ENCODE results near the gene BCL2L11. TPM values are rescaled to one million over a fixed set of nuclear protein-coding genes. Genes with fewer than 3 reads are reported as not detected.

Gene BCL2L11
- polyA plus RNA-seq, 4 donors = 8.5 to 33.4 (median 10.5) TPM

GRCh38 chr2:111143107-111143842 is 22.6 kb downstream of the BCL2L11 start:
- no peak overlapping the region for H3K4me3 ChIP-seq (ENCODE audit: low read depth in 1 of 3, low read length in 3 of 3)

DNA sequence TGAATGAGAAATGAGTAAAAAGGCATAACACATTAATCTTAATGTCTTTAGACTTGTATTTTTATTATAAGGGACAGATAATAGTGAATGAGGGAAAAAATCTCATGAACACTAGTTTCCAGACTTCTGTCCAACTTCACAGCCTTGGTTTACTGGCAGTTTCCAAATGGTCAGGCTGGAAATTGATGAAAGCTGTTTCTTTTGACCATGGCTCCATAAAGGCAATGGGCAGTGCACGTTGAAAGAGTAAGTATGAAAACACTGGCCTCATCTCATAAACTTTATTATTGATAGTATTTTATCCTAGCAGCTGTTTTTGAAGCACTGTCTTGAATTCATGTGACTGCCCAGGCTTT is 23.1 kb downstream of the BCL2L11 start:
- 71 to 84% (median 82%) methylated on average over 1 of the region's 1 CpG for WGBS, 3 donors
- Histone ChIP-seq H3K36me3 (ENCODE audit: control insufficient read depth in 3 of 3, insufficient read depth in 2 of 3, low read depth in 1 of 3, low read length in 3 of 3) (peaks cover 0 to 24% (median 12%) of the 10 kb centered on the region in 3 donors), H3K27ac (ENCODE audit: low read depth in 1 of 3, low read length in 2 of 3) (no peak overlapping the region), H3K4me1 (ENCODE audit: control insufficient read depth in 3 of 3, insufficient read depth in 2 of 3, low read depth in 1 of 3, low read length in 2 of 3) (no peaks in the 10 kb centered on the region), H3K4me3 (ENCODE audit: low read depth in 1 of 3, low read length in 3 of 3) (no peak overlapping the region), H3K27me3 (ENCODE audit: control insufficient read depth in 3 of 3, insufficient read depth in 3 of 3, low read length in 3 of 3) (no peaks in the 10 kb centered on the region), H3K9me3 (ENCODE audit: control insufficient read depth in 2 of 2, insufficient read depth in 1 of 2, low read depth in 1 of 2, low read length in 1 of 2) (peaks cover 0 to 3% of the 10 kb centered on the region in 2 donors)
- FAIRE-seq = no peak
- no peak for DNase-seq

More at GRCh38 chr2:111143107-111143842, 22.6 kb downstream of the BCL2L11 start:
- Histone ChIP-seq H3K4me1 (ENCODE audit: control insufficient read depth in 3 of 3, insufficient read depth in 2 of 3, low read depth in 1 of 3, low read length in 2 of 3) (no peaks in the 10 kb centered on the region), H3K27me3 (ENCODE audit: control insufficient read depth in 3 of 3, insufficient read depth in 3 of 3, low read length in 3 of 3) (no peaks in the 10 kb centered on the region), H3K9me3 (ENCODE audit: control insufficient read depth in 2 of 2, insufficient read depth in 1 of 2, low read depth in 1 of 2, low read length in 1 of 2) (peaks cover 0 to 3% of the 10 kb centered on the region in 2 donors), H3K27ac (ENCODE audit: low read depth in 1 of 3, low read length in 2 of 3) (no peak overlapping the region), H3K36me3 (ENCODE audit: control insufficient read depth in 3 of 3, insufficient read depth in 2 of 3, low read depth in 1 of 3, low read length in 3 of 3) (peaks cover 0 to 29% (median 14%) of the 10 kb centered on the region in 3 donors)
- DNase-seq = no peak
- FAIRE-seq = no peak
- WGBS, 3 donors = 90 to 94% (median 93%) methylated on average over 10 of the region's 10 CpGs

GRCh38 chr2:111145103-111145760 is 24.5 kb downstream of the BCL2L11 start:
- Histone ChIP-seq H3K36me3 (ENCODE audit: control insufficient read depth in 3 of 3, insufficient read depth in 2 of 3, low read depth in 1 of 3, low read length in 3 of 3) (peaks cover 0 to 18% (median 6%) of the 10 kb centered on the region in 3 donors), H3K4me1 (ENCODE audit: control insufficient read depth in 3 of 3, insufficient read depth in 2 of 3, low read depth in 1 of 3, low read length in 2 of 3) (no peaks in the 10 kb centered on the region), H3K27ac (ENCODE audit: low read depth in 1 of 3, low read length in 2 of 3) (no peak overlapping the region), H3K9me3 (ENCODE audit: control insufficient read depth in 2 of 2, insufficient read depth in 1 of 2, low read depth in 1 of 2, low read length in 1 of 2) (peaks cover 0 to 3% of the 10 kb centered on the region in 2 donors), H3K27me3 (ENCODE audit: control insufficient read depth in 3 of 3, insufficient read depth in 3 of 3, low read length in 3 of 3) (no peaks in the 10 kb centered on the region), H3K4me3 (ENCODE audit: low read depth in 1 of 3, low read length in 3 of 3) (no peak overlapping the region)
- FAIRE-seq (no peak), DNase-seq (no peak)
- WGBS, 3 donors = 88 to 94% (median 89%) methylated on average over 7 of the region's 7 CpGs

GRCh38 chr2:111145951-111146350 is 25.2 kb downstream of the BCL2L11 start:
- H3K27ac ChIP-seq (ENCODE audit: low read depth in 1 of 3, low read length in 2 of 3) = no peak overlapping the region
- H3K4me1 ChIP-seq (ENCODE audit: control insufficient read depth in 3 of 3, insufficient read depth in 2 of 3, low read depth in 1 of 3, low read length in 2 of 3) = no peaks in the 10 kb centered on the region
- no peak overlapping the region for H3K4me3 ChIP-seq (ENCODE audit: low read depth in 1 of 3, low read length in 3 of 3)
- WGBS, 3 donors = 95 to 98% (median 97%) methylated on average over 2 of the region's 2 CpGs
- FAIRE-seq (no peak), DNase-seq (no peak)
- peaks cover 0 to under 1% of the 10 kb centered on the region in 2 donors for H3K9me3 ChIP-seq (ENCODE audit: control insufficient read depth in 2 of 2, insufficient read depth in 1 of 2, low read depth in 1 of 2, low read length in 1 of 2)
- H3K27me3 ChIP-seq (ENCODE audit: control insufficient read depth in 3 of 3, insufficient read depth in 3 of 3, low read length in 3 of 3) = no peaks in the 10 kb centered on the region
- H3K36me3 ChIP-seq (ENCODE audit: control insufficient read depth in 3 of 3, insufficient read depth in 2 of 3, low read depth in 1 of 3, low read length in 3 of 3) = peaks cover 0 to 22% (median 6%) of the 10 kb centered on the region in 3 donors

GRCh38 chr2:111148225-111148873 is 27.6 kb downstream of the BCL2L11 start:
- no peak overlapping the region for H3K27ac ChIP-seq (ENCODE audit: low read depth in 1 of 3, low read length in 2 of 3)
- 87 to 98% (median 93%) methylated on average over 3 of the region's 3 CpGs for WGBS, 3 donors
- no peaks in the 10 kb centered on the region for H3K27me3 ChIP-seq (ENCODE audit: control insufficient read depth in 3 of 3, insufficient read depth in 3 of 3, low read length in 3 of 3)
- H3K4me3 ChIP-seq (ENCODE audit: low read depth in 1 of 3, low read length in 3 of 3) = no peak overlapping the region
- H3K36me3 ChIP-seq (ENCODE audit: control insufficient read depth in 3 of 3, insufficient read depth in 2 of 3, low read depth in 1 of 3, low read length in 3 of 3) = peaks cover 3 to 26% (median 6%) of the 10 kb centered on the region in 3 donors
- no peak for FAIRE-seq
- no peak for DNase-seq
- no peaks in the 10 kb centered on the region for H3K4me1 ChIP-seq (ENCODE audit: control insufficient read depth in 3 of 3, insufficient read depth in 2 of 3, low read depth in 1 of 3, low read length in 2 of 3)
- no peaks in the 10 kb centered on the region for H3K9me3 ChIP-seq (ENCODE audit: control insufficient read depth in 2 of 2, insufficient read depth in 1 of 2, low read depth in 1 of 2, low read length in 1 of 2)

DNA sequence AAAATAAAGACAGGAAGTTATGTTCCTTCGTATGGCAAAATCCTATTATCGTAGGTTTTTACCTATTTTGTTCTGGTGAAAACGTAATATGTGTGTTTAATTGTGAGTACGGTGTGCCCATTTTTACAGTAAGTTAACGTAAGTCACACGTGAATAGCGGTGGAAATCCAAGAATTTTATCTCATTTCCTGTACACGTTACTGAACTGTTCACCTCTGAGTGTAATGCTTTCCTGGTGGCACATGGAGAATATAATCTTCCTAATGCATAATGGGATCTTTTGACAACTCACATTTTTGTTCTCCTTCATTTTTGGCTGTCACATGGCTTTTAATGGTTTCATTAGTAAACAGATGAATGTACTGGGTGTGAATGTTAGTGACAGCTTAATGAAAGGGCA is 28.2 kb downstream of the BCL2L11 start:
- Histone ChIP-seq H3K27ac (ENCODE audit: low read depth in 1 of 3, low read length in 2 of 3) (no peak overlapping the region), H3K9me3 (ENCODE audit: control insufficient read depth in 2 of 2, insufficient read depth in 1 of 2, low read depth in 1 of 2, low read length in 1 of 2) (no peaks in the 10 kb centered on the region), H3K4me1 (ENCODE audit: control insufficient read depth in 3 of 3, insufficient read depth in 2 of 3, low read depth in 1 of 3, low read length in 2 of 3) (no peaks in the 10 kb centered on the region), H3K4me3 (ENCODE audit: low read depth in 1 of 3, low read length in 3 of 3) (no peak overlapping the region), H3K27me3 (ENCODE audit: control insufficient read depth in 3 of 3, insufficient read depth in 3 of 3, low read length in 3 of 3) (no peaks in the 10 kb centered on the region), H3K36me3 (ENCODE audit: control insufficient read depth in 3 of 3, insufficient read depth in 2 of 3, low read depth in 1 of 3, low read length in 3 of 3) (peaks cover 3 to 27% (median 10%) of the 10 kb centered on the region in 3 donors)
- no peak for FAIRE-seq
- WGBS, 3 donors = 81 to 95% (median 91%) methylated on average over 8 of the region's 8 CpGs
- DNase-seq = no peak

DNA sequence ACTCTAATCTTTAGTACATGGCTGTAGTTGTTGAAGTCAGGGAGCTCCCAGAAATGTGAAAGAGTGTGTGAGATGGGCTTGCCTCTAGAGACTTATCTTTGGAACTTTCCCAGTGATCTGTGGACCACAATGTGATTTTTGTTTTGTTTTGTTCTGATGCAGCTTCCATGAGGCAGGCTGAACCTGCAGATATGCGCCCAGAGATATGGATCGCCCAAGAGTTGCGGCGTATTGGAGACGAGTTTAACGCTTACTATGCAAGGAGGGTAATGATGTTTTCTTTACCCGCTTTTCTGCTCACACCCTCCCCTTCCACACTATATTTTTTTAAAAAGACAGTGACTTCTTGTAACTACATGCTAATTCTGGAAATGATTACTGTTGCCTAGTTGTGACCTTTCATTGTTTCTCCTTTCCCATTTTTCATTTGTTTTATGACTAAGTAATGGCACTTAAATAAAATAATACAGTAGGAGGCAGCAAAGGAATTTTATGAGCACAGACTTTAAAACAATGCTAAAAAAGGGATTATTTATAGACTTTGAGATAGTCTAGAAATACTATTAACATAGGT is 29.3 kb downstream of the BCL2L11 start:
- no peaks in the 10 kb centered on the region for H3K4me1 ChIP-seq (ENCODE audit: control insufficient read depth in 3 of 3, insufficient read depth in 2 of 3, low read depth in 1 of 3, low read length in 2 of 3)
- H3K9me3 ChIP-seq (ENCODE audit: control insufficient read depth in 2 of 2, insufficient read depth in 1 of 2, low read depth in 1 of 2, low read length in 1 of 2) = no peaks in the 10 kb centered on the region
- no peak for DNase-seq
- peaks cover 3 to 27% (median 7%) of the 10 kb centered on the region in 3 donors for H3K36me3 ChIP-seq (ENCODE audit: control insufficient read depth in 3 of 3, insufficient read depth in 2 of 3, low read depth in 1 of 3, low read length in 3 of 3)
- no peak overlapping the region for H3K4me3 ChIP-seq (ENCODE audit: low read depth in 1 of 3, low read length in 3 of 3)
- no peak overlapping the region for H3K27ac ChIP-seq (ENCODE audit: low read depth in 1 of 3, low read length in 2 of 3)
- no peak for FAIRE-seq
- H3K27me3 ChIP-seq (ENCODE audit: control insufficient read depth in 3 of 3, insufficient read depth in 3 of 3, low read length in 3 of 3) = no peaks in the 10 kb centered on the region
- 96 to 98% (median 97%) methylated on average over 7 of the region's 7 CpGs for WGBS, 3 donors

GRCh38 chr2:111154758-111155157 is 34.0 kb downstream of the BCL2L11 start:
- FAIRE-seq (no peak), DNase-seq (no peak)
- 85 to 100% (median 97%) methylated on average over 6 of the region's 6 CpGs for WGBS, 3 donors
- Histone ChIP-seq H3K4me1 (ENCODE audit: control insufficient read depth in 3 of 3, insufficient read depth in 2 of 3, low read depth in 1 of 3, low read length in 2 of 3) (peaks cover 0 to 2% (median 0%) of the 10 kb centered on the region in 3 donors), H3K9me3 (ENCODE audit: control insufficient read depth in 2 of 2, insufficient read depth in 1 of 2, low read depth in 1 of 2, low read length in 1 of 2) (no peaks in the 10 kb centered on the region), H3K27ac (ENCODE audit: low read depth in 1 of 3, low read length in 2 of 3) (no peak overlapping the region), H3K27me3 (ENCODE audit: control insufficient read depth in 3 of 3, insufficient read depth in 3 of 3, low read length in 3 of 3) (no peaks in the 10 kb centered on the region), H3K36me3 (ENCODE audit: control insufficient read depth in 3 of 3, insufficient read depth in 2 of 3, low read depth in 1 of 3, low read length in 3 of 3) (peaks cover 3 to 55% (median 4%) of the 10 kb centered on the region in 3 donors), H3K4me3 (ENCODE audit: low read depth in 1 of 3, low read length in 3 of 3) (no peak overlapping the region)

All from small intestine (tissue), 7 donors.